Keratinocyte (primary cell): ENCODE data around the gene CDH22. TPM values are rescaled to one million over a fixed set of nuclear protein-coding genes. Genes with fewer than 3 reads are reported as not detected.

ENCODE experiments used
- DNase-seq: peaks from one replicate; pipeline ENCODE4 v3.0.0-alpha.2; 2011; ENCODE audit warnings: low read depth, missing footprints, low spot score
- FAIRE-seq: peaks from 2 replicates; lab custom pipeline; 2011; peaks lifted over from hg19 to GRCh38; lab: Jason Lieb, UNC
- H2AFZ ChIP-seq: 2 replicates; pipeline ENCODE4 v1.6.0; 2012; ENCODE audit warnings: low read length, control low read depth, inconsistent platforms; ENCODE audit not compliant: control insufficient read depth
- H3K27ac ChIP-seq: 2 replicates; pipeline ENCODE4 v1.5.1; 2011; ENCODE audit warnings: low read length; ENCODE audit not compliant: control insufficient read depth, insufficient read depth
- H3K27me3 ChIP-seq: 3 replicates; pipeline ENCODE4 v1.6.0; 2011; ENCODE audit warnings: low read length; ENCODE audit not compliant: control insufficient read depth, insufficient read depth; ENCODE audit errors: extremely low read depth
- H3K36me3 ChIP-seq, 2 experiments: 2 replicates in 1 of 2; 3 replicates in 1 of 2; pipeline ENCODE4 v1.5.1; 2011; ENCODE audit warnings: low read length in 2 of 2, mild to moderate bottlenecking in 1 of 2; ENCODE audit not compliant: control insufficient read depth in 2 of 2, insufficient read depth in 2 of 2; ENCODE audit errors: extremely low read depth in 1 of 2
- H3K4me1 ChIP-seq: 3 replicates; pipeline ENCODE4 v1.5.1; 2011; ENCODE audit warnings: low read length; ENCODE audit not compliant: control insufficient read depth, insufficient read depth; ENCODE audit errors: extremely low read depth
- H3K4me2 ChIP-seq: 3 replicates; pipeline ENCODE4 v1.6.0; 2011; ENCODE audit warnings: low read depth, low read length; ENCODE audit not compliant: control insufficient read depth, insufficient read depth; ENCODE audit errors: extremely low read depth
- H3K4me3 ChIP-seq, 3 experiments: fragments of 200-600 bp in 1 of 3; sonication (generic) in 1 of 3; 2 replicates in 2 of 3; 3 replicates in 1 of 3; pipeline ENCODE4 v1.5.1; 2011 to 2016; ENCODE audit warnings: low read length in 3 of 3, mild to moderate bottlenecking in 3 of 3, control low read depth in 2 of 3, inconsistent platforms in 1 of 3, low read depth in 1 of 3, mixed read lengths in 1 of 3, mixed run types in 1 of 3, moderate library complexity in 1 of 3; ENCODE audit not compliant: control insufficient read depth in 2 of 3, insufficient read depth in 2 of 3; ENCODE audit errors: extremely low read depth in 1 of 3
- H3K79me2 ChIP-seq: 2 replicates; pipeline ENCODE4 v1.6.0; 2012; ENCODE audit warnings: low read length; ENCODE audit not compliant: control insufficient read depth, insufficient read depth
- H3K9ac ChIP-seq: 3 replicates; pipeline ENCODE4 v1.6.0; 2011; ENCODE audit warnings: low read length; ENCODE audit not compliant: control insufficient read depth, insufficient read depth; ENCODE audit errors: extremely low read depth
- H3K9me1 ChIP-seq: 3 replicates; pipeline ENCODE4 v1.6.0; 2011; ENCODE audit warnings: low read length; ENCODE audit not compliant: control insufficient read depth, insufficient read depth; ENCODE audit errors: extremely low read depth
- H3K9me3 ChIP-seq: 2 replicates; pipeline ENCODE4 v1.5.1; 2012; ENCODE audit warnings: low read depth, low read length; ENCODE audit not compliant: control insufficient read depth
- H4K20me1 ChIP-seq: 3 replicates; pipeline ENCODE4 v1.6.0; 2011; ENCODE audit warnings: low read length; ENCODE audit not compliant: control insufficient read depth, insufficient read depth; ENCODE audit errors: extremely low read depth
- EZH2 ChIP-seq: IDR thresholded peaks from one replicate; pipeline ENCODE4 v1.6.1; 2012; ENCODE audit warnings: inconsistent platforms, mild to moderate bottlenecking, low read length, moderate library complexity
- dilution Hi-C: fragments of 300-500 bp; cut with MboI; formaldehyde crosslinking; loops from one replicate; pipeline ENCODE4 v1.7.0; 2020; ENCODE audit warnings: low sequenced_read_pairs; ENCODE audit not compliant: extremely low pct_ligation_motif_present
- polyA plus RNA-seq, 5 experiments: library from polyadenylated mRNA; depleted of rRNA in 3 of 5; stranded (reverse) in 3 of 5; stranded (forward) in 1 of 5; unstranded in 1 of 5; fragments of >200 nt; gene quantifications; 1 replicate in 1 of 5; 2 replicates in 3 of 5; 3 replicates in 1 of 5; pipeline versions ENCODE4 v1.2.1 to v1.2.3, GENCODE V29; 2011 to 2012; ENCODE audit warnings: missing spikeins in 2 of 5, low read depth in 1 of 5, low replicate concordance in 1 of 5
- TF ChIP-seq, protein P1 (sequence below), 3 experiments: IDR thresholded peaks in 1 of 3; conservative IDR thresholded peaks in 1 of 3; optimal IDR thresholded peaks in 1 of 3; 2 replicates in 2 of 3; 3 replicates in 1 of 3; pipeline versions ENCODE3 to v1.5.1; 2011; ENCODE audit warnings: low read length in 3 of 3, mild to moderate bottlenecking in 3 of 3, moderate library complexity in 2 of 3, control low read depth in 1 of 3, inconsistent platforms in 1 of 3; ENCODE audit not compliant: insufficient read depth in 2 of 3; ENCODE audit errors: extremely low read depth in 1 of 3

Gene CDH22
- polyA plus RNA-seq, 1 donor (not counting 4 experiments of a cell fraction or from before 2014, with no cell fraction given): not detected

DNA sequence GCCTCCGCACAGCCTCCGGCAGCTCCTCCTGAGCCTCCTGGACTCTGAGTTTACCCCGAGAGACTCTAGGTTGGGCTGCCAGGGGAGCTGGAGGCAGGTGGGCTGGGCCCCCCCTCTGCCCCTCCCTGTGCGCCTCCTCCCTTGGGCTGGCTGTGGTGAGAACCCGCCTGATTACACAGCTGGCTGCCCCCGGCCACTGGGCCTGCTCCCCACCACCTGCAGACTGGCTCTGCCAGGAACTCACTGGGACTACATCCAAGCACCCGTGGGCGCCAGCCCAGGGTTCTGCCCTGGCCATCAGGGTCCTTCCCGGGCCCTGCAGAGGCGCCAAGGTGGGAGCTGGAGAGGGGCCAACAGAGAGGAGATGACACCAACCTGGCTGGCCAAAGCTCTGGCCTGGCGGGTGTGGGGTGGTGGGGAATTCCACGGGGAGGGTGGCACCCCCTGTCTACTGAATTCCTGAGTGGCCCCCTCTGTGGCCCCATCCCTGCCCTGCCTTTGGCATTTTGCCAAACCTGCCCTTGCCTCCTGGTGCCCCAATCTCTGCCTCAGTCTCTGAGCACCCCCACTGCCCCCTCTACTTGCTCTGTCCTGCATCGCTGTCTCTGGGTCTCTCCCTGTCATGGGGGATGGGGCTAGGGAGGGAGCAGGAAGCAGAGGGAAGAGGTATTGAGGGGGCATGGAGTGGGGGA is 21.9 kb upstream of the CDH22 start:
- no peaks in the 10 kb centered on the region for H3K79me2 ChIP-seq
- H3K4me2 ChIP-seq: no peak overlapping the region
- H3K27me3 ChIP-seq: peaks cover 46% of the 10 kb centered on the region
- dilution Hi-C loops: no loop called here
- no peak overlapping the region for H3K9ac ChIP-seq
- peaks cover under 1% of the 10 kb centered on the region for H4K20me1 ChIP-seq
- FAIRE-seq (no peak), DNase-seq (no peak)
- no peaks in the 10 kb centered on the region for H3K36me3 ChIP-seq
- no peak for TF ChIP-seq EZH2
- TF ChIP-seq, protein P1, sequence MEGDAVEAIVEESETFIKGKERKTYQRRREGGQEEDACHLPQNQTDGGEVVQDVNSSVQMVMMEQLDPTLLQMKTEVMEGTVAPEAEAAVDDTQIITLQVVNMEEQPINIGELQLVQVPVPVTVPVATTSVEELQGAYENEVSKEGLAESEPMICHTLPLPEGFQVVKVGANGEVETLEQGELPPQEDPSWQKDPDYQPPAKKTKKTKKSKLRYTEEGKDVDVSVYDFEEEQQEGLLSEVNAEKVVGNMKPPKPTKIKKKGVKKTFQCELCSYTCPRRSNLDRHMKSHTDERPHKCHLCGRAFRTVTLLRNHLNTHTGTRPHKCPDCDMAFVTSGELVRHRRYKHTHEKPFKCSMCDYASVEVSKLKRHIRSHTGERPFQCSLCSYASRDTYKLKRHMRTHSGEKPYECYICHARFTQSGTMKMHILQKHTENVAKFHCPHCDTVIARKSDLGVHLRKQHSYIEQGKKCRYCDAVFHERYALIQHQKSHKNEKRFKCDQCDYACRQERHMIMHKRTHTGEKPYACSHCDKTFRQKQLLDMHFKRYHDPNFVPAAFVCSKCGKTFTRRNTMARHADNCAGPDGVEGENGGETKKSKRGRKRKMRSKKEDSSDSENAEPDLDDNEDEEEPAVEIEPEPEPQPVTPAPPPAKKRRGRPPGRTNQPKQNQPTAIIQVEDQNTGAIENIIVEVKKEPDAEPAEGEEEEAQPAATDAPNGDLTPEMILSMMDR (optimal IDR thresholded peaks at IDR 0.05 in 1 of 3, IDR thresholded peaks at IDR 0.05 in 1 of 3, conservative IDR thresholded peaks at IDR 0.05 in 1 of 3; ENCODE audit: extremely low read depth in 1 of 3, insufficient read depth in 2 of 3, low read length in 3 of 3): no peak
- H3K9me3 ChIP-seq: no peaks in the 10 kb centered on the region
- H2AFZ ChIP-seq: no peak overlapping the region
- peaks cover 2% of the 10 kb centered on the region for H3K4me1 ChIP-seq
- no peak overlapping the region for H3K4me3 ChIP-seq
- no peak overlapping the region for H3K27ac ChIP-seq
- no peaks in the 10 kb centered on the region for H3K9me1 ChIP-seq

DNA sequence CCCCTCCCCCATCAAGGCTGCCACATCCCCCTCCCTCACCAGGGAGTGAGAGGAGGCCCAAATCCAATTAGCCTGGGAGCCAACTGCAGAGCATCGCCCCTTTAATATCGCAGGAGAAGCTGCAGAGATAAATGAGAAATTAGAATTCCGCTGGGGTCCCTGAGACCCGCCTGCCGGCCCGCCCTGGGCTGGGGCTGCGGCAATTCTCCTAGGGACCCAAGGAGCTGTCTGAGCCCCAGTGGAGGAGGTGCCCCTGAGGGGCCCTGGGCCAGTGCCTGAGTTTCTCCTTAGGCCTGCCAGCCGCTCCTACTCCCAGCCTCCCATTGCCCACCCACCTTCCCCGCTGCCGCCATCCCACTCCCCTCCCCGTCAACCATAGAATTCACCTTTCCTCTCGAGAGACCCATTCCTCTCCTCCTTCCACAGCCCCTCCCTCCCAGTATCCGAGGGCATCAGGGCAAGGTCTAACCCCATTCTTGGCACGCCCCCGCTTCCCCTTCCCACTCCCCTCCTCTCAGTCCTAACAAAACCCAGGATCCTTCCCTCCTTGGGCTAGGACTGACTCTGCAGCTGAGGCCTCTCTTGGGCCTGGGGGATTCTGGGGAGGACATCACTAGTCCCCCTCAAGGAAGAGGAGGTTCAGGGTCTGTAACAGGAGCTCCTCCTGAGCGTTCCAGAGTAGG is 20.0 kb upstream of the CDH22 start:
- Histone ChIP-seq H3K27ac (no peak overlapping the region), H3K4me2 (no peak overlapping the region), H2AFZ (no peak overlapping the region), H3K4me3 (no peak overlapping the region), H3K9me3 (no peaks in the 10 kb centered on the region), H3K9me1 (no peaks in the 10 kb centered on the region), H3K36me3 (no peaks in the 10 kb centered on the region), H3K9ac (no peak overlapping the region), H4K20me1 (peaks cover 5% of the 10 kb centered on the region), H3K79me2 (no peaks in the 10 kb centered on the region), H3K27me3 (peaks cover 50% of the 10 kb centered on the region), H3K4me1 (peaks cover 18% of the 10 kb centered on the region)
- DNase-seq (no peak), FAIRE-seq (no peak)
- TF ChIP-seq, protein P1 (optimal IDR thresholded peaks at IDR 0.05 in 1 of 3, IDR thresholded peaks at IDR 0.05 in 1 of 3, conservative IDR thresholded peaks at IDR 0.05 in 1 of 3; ENCODE audit: extremely low read depth in 1 of 3, insufficient read depth in 2 of 3, low read length in 3 of 3): no peak
- no peak for TF ChIP-seq EZH2
- dilution Hi-C loops: no loop called here
